ENCODE results near the gene COL23A1. TPM values are rescaled to one million over a fixed set of nuclear protein-coding genes. Genes with fewer than 3 reads are reported as not detected.
A peak's percentile ranks its signal among the peaks of the same experiment; 100 is the strongest.

Gene COL23A1
- total and polyA plus RNA-seq, 8 donors, result 0.52 to 9.5 (median 7.5) TPM

GRCh38 chr5:178535299-178536175 is 54.7 kb downstream of the COL23A1 start:
- no peaks in the 10 kb centered on the region for H3K9me3 ChIP-seq
- no peaks in the 10 kb centered on the region for H3K36me3 ChIP-seq
- no peak overlapping the region for H3K27ac ChIP-seq
- no peak for TF ChIP-seq CTCF (IDR thresholded peaks at IDR 0.05)
- H3K4me1 ChIP-seq, result peaks cover 0 to 42% of the 10 kb centered on the region in 2 donors
- DNase-seq (peak in 1 of 4 donors; percentile 28), ATAC-seq (peak; percentile 51)
- intact Hi-C loops (cut with DNase I), result no loop called here
- no peaks in the 10 kb centered on the region for H3K27me3 ChIP-seq
- H3K4me3 ChIP-seq, result no peak overlapping the region

GRCh38 chr5:178533136-178533535 is 57.1 kb downstream of the COL23A1 start:
- H3K9me3 ChIP-seq, result no peaks in the 10 kb centered on the region
- TF ChIP-seq CTCF (IDR thresholded peaks at IDR 0.05), result no peak
- no peak for DNase-seq
- H3K4me1 ChIP-seq, result peaks cover 0 to 30% of the 10 kb centered on the region in 2 donors
- H3K4me3 ChIP-seq, result no peak overlapping the region
- H3K27me3 ChIP-seq, result no peaks in the 10 kb centered on the region
- no peak overlapping the region for H3K27ac ChIP-seq
- ATAC-seq, result no peak
- H3K36me3 ChIP-seq, result no peaks in the 10 kb centered on the region
- intact Hi-C loops (cut with DNase I), result no loop called here

GRCh38 chr5:178532666-178533065 is 57.5 kb downstream of the COL23A1 start:
- no peaks in the 10 kb centered on the region for H3K36me3 ChIP-seq
- intact Hi-C loops (cut with DNase I), result no loop called here
- H3K4me1 ChIP-seq, result peaks cover 0 to 27% of the 10 kb centered on the region in 2 donors
- no peak overlapping the region for H3K27ac ChIP-seq
- no peak overlapping the region for H3K4me3 ChIP-seq
- no peaks in the 10 kb centered on the region for H3K9me3 ChIP-seq
- no peak for TF ChIP-seq CTCF (IDR thresholded peaks at IDR 0.05)
- no peak for DNase-seq
- no peak for ATAC-seq
- no peaks in the 10 kb centered on the region for H3K27me3 ChIP-seq

- ATAC-seq, result no peak
- intact Hi-C loops (cut with DNase I), result no loop called here
- no peaks in the 10 kb centered on the region for H3K36me3 ChIP-seq
Measured at GRCh38 chr5:178532236-178532635, 58.0 kb downstream of the COL23A1 start.

More at GRCh38 chr5:178532236-178532635, 58.0 kb downstream of the COL23A1 start:
- Histone ChIP-seq H3K9me3 (no peaks in the 10 kb centered on the region), H3K27me3 (no peaks in the 10 kb centered on the region), H3K4me3 (no peak overlapping the region), H3K27ac (no peak overlapping the region), H3K4me1 (peaks cover 0 to 23% of the 10 kb centered on the region in 2 donors)
- no peak for DNase-seq
- no peak for TF ChIP-seq CTCF (IDR thresholded peaks at IDR 0.05)
